GM18858 (cell line): ENCODE data around the gene PLCB4.

Experiments used
- ATAC-seq: cut with Tn5 transposase; IDR thresholded peaks from one replicate; pipeline ENCODE4 v1.9.1; 2021; ENCODE audit not compliant: unreplicated experiment

PLCB4 gene

DNA sequence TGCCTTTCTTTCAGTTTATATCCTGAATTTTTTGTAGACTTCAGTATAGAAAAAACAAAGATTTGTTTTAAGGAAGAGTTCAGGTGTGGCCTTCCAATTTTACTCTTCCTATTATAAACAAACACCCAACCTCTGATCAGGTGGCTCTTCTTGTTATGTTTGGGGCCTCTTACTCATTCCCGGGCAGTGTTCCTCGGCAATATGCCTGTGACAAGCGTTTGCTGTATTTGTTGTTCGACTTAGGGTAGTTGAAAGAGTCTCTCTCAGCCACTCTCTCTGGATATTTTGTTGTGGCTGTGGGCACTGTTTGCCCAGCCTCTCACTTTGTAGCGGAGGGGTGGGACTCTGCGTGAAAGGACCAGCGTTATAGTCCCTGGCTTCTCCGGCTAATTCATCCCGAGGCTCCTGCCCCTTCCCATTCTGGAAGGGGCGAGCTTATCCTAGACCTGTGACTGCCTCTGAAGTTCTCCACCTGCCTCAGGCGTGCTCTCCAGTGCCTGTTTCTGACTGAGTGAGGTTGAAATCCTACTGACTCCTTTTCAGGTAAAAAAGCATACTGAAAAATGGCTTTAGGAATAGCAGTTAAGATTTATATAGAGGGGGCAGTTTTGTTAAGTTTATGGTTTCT, 97.4 kb downstream of the PLCB4 start:
- no peak for ATAC-seq

DNA sequence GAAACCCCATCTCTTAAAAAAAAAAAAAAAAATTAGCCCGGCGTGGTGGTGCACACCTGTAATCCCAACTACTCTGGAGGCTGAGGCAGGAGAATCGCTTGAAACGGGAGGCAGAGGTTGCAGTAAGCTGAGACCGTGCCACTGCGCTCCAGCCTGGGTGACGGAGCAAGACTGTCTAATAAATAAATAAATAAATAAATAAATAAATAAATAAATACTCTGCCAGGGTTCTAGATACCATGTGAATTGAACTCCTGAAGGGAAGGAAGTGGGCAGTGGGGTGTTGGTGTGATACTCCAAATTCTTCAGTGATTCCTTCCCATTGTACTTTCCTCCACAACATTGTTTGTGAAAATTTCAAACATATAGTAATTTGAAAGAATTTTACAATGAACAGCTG, 100.5 kb downstream of the PLCB4 start:
- ATAC-seq: no peak

GRCh38 chr20:9172851-9173250, 104.0 kb downstream of the PLCB4 start:
- ATAC-seq: no peak

DNA sequence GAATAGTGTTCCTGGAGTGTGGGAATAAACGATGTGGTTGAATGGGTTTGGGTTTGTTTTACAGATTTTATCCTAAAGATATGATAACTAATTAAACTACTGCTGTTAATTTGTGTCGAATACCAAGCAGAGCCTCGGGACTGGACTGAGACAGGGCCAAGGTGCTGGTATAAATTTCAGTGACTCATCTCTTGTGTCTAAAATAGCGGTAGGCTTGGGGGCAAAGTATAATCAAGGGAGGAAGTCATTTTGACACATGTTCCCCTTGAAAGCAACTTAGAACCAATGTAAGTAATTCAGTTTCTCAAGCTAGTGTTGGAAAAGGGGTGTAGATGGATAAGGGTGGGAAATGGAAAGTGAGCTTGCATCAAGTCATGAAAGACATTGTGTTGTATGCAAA, 108.4 kb downstream of the PLCB4 start:
- ATAC-seq: no peak

GRCh38 chr20:9179193-9179802, 110.4 kb downstream of the PLCB4 start:
- no peak for ATAC-seq

GRCh38 chr20:9179867-9180266, 111.0 kb downstream of the PLCB4 start:
- ATAC-seq: no peak

DNA sequence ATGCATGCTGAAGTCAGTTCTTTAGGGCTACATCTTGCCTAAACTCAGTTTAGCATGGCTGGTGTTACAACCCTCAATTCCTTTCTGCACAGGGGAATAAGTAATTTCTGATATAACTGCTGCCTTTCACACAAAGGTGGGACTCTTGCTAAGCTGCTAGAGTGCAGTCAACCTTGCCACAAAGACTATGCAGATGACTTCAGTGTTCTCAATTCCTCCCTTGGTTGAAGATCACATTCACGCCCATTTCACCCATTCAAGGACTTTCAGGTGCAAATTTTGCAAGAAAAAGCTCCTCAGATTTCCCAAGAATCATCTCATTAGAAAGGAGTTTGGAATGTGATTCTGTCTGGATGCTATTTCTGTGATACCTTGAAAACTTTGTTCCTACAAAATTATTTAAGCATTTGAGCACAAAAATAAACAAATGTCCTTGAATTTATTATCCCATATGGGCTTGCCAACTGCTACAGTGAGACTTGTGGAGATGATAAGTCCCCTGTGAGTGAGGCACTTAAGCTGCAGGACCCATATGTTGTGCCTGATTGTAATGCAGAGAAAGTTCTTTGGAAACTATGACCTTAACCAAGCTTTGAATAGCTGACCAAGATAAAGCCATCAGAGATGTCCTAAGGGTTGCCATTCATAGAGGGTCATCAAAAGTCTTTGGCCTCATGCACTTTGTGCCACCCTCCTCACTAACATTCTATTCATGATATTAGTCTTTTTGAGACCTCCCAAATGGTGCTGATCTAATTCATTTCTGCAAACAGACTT, 111.8 kb downstream of the PLCB4 start:
- no peak for ATAC-seq

DNA sequence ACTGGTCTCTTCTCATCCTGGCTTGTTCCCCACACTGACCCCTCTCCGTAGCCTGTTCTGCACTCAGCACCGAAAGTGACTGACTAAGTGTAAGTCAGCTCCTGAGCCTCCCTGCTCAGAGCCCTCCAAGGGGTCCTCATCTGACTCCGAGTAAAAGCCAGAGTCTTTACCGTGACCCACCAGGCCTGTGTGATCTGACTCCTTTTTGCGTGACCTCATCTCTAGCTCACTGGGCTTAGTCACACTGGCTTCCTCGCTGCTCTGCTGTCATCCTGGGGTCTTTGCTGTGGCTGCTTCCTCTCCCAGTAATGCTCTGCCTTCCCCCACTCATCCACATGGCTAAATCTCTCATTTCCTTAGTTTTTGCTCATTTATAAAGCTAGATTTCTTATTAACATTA, 116.6 kb downstream of the PLCB4 start:
- ATAC-seq: no peak

- no peak for ATAC-seq
Measured at GRCh38 chr20:9186396-9186795, 117.5 kb downstream of the PLCB4 start.

DNA sequence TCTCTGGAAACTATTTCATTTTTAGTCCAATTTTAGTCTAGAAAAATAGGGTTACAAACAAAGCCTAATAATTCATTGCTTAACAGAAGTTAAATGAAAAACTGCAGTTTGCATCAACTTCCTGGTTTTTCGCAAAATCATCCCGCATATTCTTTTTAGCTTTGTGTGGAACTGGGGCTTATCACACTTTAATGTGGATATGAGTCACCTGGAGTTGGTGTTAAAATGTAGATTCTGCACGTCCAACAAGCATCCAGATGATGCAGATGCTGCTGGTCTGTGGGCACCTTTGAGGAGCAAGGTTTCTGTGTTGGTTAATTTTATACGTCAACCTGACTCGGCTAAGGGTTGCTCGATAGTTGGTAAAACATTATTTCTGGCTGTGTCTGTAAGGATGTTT, 126.1 kb downstream of the PLCB4 start:
- ATAC-seq: no peak

- ATAC-seq: no peak
Measured at GRCh38 chr20:9196110-9196509, 127.2 kb downstream of the PLCB4 start.

- ATAC-seq: no peak
Measured at GRCh38 chr20:9198460-9198859, 129.6 kb downstream of the PLCB4 start.

DNA sequence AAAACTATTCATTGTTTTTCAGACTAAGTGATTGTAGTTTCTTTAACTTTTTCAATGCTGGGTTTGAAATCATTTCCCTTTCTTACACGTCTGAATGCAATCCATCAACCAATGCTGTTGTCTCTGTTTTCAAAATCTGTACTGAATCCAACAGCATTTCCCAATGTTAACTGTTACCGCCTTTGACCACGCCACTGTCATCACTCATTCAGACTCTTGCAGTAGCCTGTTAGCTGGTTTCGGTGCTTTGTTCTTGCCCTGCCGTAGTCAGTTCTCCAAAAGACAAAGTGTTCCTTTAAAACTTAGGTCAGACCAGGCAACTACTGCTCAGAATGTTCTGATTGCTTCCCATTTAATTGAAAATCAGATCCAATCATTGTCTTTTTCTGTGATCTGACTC, 131.3 kb downstream of the PLCB4 start:
- no peak for ATAC-seq

GRCh38 chr20:9200620-9201019, 131.7 kb downstream of the PLCB4 start:
- no peak for ATAC-seq

DNA sequence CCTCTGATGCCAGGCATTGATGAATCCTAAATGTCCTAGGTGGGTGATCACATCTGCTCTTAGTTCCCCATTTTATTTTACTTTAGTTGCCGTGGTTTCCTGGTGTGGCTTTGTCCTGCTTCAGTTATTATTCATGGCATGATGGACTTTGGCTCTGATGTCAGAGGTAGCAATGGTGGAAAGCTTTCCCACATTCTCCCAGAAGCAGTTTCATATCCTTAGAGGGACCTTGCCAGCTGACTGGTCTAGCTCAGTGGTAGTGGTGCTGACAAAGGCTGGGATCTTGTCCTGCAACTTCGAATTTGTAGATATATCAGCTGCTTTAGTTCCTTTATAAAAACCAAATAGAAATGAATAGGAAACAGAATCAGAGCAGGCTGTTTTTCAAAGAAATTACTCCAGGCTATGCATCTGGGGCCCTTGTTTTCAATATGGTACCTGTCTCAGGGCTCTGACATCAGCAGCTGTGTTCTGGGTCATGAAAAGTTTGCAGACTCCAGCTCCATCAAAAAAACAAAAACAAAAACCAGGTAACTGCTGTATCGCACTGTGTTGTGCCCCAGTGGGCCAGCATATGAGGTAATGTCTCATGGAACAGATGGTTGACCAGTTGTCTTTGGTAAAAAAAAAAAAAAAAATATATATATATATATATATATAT, 133.7 kb downstream of the PLCB4 start:
- no peak for ATAC-seq

GRCh38 chr20:9203081-9203447, 134.2 kb downstream of the PLCB4 start:
- ATAC-seq: no peak

DNA sequence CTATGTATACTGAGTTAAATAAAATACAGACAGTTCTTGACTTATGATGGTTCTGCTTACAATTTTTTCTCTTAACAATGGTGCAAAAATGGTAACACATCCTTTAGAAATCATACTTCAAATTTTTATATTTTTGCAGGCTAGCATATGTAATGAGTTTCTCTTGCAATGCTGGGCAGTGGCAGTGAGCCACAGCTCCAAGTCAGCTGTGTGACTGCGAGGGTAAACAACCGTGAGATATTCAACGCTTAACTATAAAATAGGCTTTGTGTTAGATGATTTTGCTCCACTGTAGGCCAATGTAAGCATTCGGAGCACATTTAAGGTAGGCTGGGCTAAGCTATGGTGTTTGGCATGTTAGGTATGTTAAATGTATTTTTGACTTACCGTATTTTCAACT, 136.1 kb downstream of the PLCB4 start:
- ATAC-seq: no peak

DNA sequence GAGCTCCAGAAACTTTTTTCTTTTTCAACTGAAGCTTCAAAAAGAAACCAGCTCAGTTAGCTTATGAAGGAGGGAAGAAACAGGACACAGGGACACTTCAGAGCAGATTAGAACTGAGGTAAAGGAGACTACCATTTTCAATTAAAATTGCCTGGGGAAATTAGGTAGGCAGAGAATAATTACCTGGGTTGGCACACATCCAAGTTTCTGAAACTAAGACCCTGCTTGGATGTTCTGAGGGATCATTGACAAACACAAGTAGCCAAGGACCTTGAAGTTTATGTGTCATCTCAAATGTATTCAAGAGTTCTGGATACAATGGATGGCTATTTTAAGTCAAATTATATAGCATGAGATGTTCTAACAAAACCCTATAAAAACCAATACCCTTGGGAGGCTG, 137.6 kb downstream of the PLCB4 start:
- no peak for ATAC-seq

DNA sequence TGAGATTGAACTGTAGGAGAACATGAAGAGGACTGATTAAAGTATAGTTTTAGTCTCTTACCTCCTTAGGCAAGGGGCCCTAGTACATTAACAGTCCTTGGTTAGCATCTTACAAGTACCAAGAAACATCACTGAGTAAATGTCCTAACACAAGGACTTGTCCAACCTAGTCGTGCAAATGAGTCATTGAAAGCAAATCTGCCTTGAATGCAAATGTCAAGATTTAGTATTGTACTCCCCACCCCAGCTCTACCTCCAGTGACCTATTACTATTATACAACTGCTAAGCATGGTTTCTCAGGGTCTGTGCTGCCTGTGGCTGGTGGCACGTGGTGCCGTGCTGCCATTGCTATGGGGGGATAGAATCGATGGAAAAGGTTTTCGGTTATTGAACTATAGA, 138.4 kb downstream of the PLCB4 start:
- ATAC-seq: no peak

GRCh38 chr20:9210356-9210755, 141.5 kb downstream of the PLCB4 start:
- no peak for ATAC-seq

- ATAC-seq: no peak
Measured at GRCh38 chr20:9211016-9211760, 142.3 kb downstream of the PLCB4 start.
